Endometrial microvascular endothelial cells (primary cell): Measurements from ENCODE around the gene VEGFB. TPM values are rescaled to one million over a fixed set of nuclear protein-coding genes. Genes with fewer than 3 reads are reported as not detected.

Source experiments
- in situ Hi-C: cut with HindIII; loops from 2 replicates; pipeline ENCODE4 v1.10.0; 2017; ENCODE audit warnings: low sequenced_read_pairs, low pct_unique_long_range_greater_than_20kb; ENCODE audit errors: inconsistent ontology term
- total RNA-seq: library from RNA; depleted of rRNA; stranded (reverse); fragments of >200 nt; gene quantifications from one replicate; pipeline ENCODE4 v1.2.3, GENCODE V29; 2015; ENCODE audit errors: inconsistent ontology term

VEGFB gene
- total RNA-seq, 1 donor from 2014 or later: 44.2 TPM

DNA sequence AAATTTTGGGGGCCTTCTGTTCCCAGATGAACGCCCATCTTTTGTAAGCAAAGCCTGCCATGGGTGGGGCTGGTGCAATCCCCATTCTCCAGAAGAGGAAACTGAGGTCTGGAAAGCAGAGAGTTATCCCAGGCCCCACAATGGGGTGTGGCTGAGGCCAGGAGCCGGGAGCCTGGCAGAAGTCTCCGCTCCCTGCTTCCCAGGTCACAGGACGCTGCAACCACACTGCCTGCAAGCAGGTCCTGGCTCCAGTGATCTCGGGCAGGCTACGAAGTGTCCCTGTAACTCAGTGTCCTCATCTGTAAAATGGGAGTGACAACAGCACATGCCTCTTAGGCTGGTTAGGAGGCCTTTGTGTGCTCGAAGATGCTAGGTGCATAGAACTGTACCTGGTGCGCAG is 18.7 kb downstream of the VEGFB start:
- in situ Hi-C loops: no loop called here

- in situ Hi-C loops: no loop called here
Measured at GRCh38 chr11:64253481-64253880, 19.1 kb downstream of the VEGFB start.

GRCh38 chr11:64254326-64254725 is 19.9 kb downstream of the VEGFB start:
- in situ Hi-C loops: no loop called here

GRCh38 chr11:64255135-64256128 is 21.0 kb downstream of the VEGFB start:
- in situ Hi-C loops: no loop called here

DNA sequence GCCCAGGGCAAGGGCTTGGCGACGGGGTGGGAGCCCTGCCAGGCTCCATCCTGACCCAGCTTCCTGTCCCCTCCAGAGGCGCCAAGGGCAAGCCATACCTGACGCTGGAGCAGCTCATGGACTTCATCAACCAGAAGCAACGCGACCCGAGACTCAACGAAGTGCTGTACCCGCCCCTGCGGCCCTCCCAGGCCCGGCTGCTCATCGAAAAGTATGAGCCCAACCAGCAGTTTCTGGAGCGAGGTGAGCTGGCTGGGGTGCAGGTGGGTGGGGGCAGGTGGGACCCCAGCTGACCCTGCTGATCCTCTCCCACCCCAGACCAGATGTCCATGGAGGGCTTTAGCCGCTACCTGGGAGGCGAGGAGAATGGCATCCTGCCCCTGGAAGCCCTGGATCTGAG is 21.9 kb downstream of the VEGFB start:
- in situ Hi-C loops: no loop called here

DNA sequence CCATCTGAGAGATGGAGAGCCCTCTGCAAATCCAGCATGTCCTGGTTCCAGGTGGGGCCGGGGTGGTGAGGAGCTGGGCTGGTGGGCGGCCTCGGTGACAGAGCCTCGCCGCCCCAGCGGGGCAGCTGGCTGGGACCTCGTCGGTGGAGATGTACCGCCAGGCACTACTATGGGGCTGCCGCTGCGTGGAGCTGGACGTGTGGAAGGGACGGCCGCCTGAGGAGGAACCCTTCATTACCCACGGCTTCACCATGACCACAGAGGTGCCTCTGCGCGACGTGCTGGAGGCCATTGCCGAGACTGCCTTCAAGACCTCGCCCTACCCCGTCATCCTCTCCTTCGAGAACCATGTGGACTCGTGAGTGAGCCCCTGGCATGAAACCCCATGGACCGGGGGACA is 24.0 kb downstream of the VEGFB start:
- in situ Hi-C loops: no loop called here

DNA sequence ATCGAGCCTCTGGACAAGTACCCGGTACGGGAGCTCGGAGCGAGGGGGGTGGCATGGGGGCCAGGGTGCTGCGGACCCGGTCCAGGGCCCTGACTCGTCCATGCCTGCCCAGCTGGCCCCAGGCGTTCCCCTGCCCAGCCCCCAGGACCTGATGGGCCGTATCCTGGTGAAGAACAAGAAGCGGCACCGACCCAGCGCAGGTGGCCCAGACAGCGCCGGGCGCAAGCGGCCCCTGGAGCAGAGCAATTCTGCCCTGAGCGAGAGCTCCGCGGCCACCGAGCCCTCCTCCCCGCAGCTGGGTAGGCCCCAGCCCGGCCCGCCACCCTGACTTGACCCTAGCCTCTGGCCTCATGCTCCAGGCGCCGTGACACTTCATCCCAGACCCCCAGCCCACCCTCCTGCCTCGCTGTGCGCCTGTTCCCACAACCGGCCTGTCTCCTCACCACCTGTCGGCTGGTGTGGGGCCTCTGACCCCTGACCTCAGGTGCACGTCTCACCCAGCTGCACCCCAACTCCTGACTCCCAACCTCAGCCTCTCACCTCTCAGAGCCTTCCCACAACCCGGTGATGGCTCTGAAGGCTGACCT is 24.7 kb downstream of the VEGFB start:
- in situ Hi-C loops: no loop called here

DNA sequence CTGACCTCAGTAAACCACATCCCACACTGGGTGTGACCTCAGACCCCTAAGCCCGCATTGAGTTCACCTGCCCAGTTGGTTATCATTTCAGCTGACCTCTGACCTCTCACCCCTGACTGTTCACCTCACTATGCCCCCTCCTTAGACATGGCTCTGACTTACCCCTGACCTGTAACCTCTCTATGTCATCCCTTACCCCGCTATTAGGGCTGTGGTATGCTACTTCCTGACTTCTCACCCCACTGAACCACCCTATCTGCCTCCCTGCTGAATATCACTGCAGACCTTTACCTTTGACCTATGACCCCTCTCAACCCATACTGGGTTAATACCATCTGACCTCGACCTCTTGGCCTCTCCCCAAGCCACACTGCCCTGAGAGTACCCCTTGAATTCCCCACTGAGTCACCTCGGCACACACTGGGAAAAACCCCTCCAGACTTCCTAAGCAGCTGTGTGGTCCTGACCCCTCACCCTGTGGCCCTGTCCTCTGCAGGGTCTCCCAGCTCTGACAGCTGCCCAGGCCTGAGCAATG is 25.2 kb downstream of the VEGFB start:
- in situ Hi-C loops: no loop called here

- in situ Hi-C loops: no loop called here
Measured at GRCh38 chr11:64260147-64260708, 25.8 kb downstream of the VEGFB start.

DNA sequence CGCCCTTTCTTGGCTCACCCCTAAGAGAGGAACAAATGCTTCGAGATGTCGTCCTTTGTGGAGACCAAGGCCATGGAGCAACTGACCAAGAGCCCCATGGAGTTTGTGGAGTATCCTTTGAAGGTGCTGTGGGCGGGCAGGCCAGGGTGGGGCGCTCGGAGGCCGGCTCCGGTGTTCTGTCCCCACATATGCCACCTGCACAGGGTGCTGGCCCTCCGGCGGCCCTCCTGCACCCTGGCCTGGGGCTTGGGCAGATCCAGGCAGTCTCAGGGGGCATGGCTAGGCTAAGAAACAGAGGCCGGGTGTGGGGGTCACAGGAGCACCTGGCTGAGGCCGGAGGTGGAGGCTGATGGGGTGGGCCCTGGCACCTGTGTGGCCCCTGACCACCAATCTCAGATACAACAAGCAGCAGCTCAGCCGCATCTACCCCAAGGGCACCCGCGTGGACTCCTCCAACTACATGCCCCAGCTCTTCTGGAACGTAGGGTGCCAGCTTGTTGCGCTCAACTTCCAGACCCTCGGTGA is 27.2 kb downstream of the VEGFB start:
- in situ Hi-C loops: no loop called here

- in situ Hi-C loops: no loop called here
Measured at GRCh38 chr11:64262271-64263002, 28.1 kb downstream of the VEGFB start.

DNA sequence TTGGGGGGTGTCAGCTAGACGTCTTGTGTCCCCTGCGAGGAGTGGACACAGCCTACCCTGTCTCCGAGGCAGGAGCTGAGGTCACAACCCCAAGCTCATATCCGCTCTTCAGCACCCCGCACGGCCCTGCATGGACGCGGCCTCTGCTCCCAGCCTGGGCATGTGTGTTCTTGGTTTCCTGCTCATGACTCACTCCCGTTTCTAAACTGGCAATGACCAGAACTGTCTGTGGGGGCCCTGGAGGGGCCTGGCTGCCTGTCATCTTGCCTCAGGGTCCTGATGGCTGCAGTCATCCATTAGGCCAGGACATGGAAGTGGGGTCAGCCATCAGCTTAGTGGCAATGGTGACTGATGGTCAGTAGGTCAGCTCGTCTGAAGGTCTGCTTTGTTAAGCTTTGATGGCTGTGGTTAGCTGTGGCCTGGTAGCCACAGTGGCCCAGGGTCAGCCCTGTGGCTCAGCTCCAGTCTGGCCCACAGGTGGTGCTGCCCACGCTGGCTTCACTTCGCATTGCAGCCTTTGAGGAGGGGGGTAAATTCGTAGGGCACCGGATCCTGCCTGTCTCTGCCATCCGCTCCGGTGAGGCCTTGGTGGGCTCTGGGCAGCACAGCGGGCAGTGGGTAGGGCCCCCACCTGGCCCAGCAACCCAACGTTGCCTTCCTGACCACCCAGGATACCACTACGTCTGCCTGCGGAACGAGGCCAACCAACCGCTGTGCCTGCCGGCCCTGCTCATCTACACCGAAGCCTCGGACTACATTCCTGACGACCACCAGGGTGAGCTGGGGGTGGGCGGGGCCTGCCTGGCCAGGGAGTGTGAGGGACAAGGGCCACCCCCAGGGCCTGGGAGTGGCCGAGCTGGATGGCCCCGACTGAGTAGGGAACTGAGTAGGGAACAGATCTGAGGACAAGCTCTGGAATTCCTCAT is 28.9 kb downstream of the VEGFB start:
- in situ Hi-C loops: no loop called here

- in situ Hi-C loops: no loop called here
Measured at GRCh38 chr11:64263947-64264317, 29.5 kb downstream of the VEGFB start.

DNA sequence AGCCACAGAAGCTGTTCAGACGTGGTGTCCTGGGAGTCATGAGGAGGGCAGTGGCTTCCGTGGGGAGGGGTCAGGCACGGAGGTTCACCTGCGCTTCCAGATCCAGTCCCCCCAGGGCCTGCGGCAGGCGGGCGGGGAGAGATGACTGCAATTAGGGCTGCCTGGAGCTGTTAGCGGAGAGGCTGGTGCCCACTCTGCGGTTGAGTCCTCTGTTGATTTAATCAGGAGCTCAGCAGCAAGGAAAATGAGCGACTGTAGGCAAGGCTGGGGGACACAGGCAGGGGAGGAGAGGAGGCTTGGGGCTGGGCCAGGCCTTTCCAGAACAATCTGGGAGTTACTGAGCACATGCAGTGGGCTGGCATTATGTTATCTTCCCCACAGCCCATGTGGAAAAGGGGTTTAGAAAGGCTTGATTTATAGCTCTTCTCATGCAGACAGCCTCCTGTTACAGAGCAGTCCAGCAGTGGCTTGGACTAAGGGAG is 30.0 kb downstream of the VEGFB start:
- in situ Hi-C loops: no loop called here

DNA sequence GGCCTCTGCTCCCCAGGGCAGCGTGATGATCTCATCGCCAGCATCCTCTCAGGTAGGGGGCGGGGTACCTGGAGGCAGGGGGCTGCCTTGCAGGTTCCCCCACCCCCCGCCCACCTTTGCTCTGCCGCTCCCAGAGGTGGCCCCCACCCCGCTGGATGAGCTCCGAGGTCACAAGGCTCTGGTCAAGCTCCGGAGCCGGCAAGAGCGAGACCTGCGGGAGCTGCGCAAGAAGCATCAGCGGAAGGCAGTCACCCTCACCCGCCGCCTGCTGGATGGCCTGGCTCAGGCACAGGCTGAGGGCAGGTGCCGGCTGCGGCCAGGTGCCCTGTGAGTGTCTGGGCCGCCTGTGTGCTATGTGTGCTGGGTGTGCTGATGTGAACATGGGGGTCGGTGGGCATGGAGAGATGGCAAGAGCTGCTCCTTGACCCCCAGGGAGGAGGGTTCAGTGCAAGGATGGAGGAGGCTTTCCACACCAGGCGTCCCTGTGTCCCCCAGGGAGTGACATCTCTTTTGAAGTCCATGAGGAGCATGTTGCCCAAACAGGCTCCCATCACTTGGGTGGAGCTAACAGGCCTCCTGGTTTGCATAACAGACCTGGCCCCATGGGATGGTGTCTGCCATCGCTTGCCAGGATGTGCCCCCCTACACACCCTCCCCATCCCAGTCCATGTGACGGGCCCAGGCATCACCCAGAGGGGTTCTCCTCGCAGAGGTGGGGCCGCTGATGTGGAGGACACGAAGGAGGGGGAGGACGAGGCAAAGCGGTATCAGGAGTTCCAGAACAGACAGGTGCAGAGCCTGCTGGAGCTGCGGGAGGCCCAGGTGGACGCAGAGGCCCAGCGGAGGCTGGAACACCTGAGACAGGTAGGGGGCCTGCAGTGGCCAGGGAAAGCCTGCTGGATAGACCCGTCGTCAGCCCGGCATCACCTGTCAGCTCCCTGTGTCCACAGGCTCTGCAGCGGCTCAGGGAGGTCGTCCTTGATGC is 31.1 kb downstream of the VEGFB start:
- in situ Hi-C loops: no loop called here

GRCh38 chr11:64266339-64266738 is 32.0 kb downstream of the VEGFB start:
- in situ Hi-C loops: no loop called here
